Testis (tissue), 2 donors: ENCODE measurements around the gene COL25A1.

ENCODE experiments used
- POLR2A ChIP-seq: fragments of 450-650 bp; IDR thresholded peaks from one replicate; pipeline ENCODE4 v1.6.1; 2017; ENCODE audit warnings: antibody characterized with exemption, mild to moderate bottlenecking, moderate library complexity
- TF ChIP-seq, protein P1 (sequence below), 3 experiments: fragments of 450-650 bp in 2 of 3; fragments of 200-600 bp in 1 of 3; sonication (generic) in 1 of 3; IDR thresholded peaks; one replicate each; pipeline ENCODE4 v1.5.1; 2016 to 2019; ENCODE audit warnings: antibody characterized with exemption in 3 of 3, mild to moderate bottlenecking in 2 of 3, moderate library complexity in 1 of 3

DNA sequence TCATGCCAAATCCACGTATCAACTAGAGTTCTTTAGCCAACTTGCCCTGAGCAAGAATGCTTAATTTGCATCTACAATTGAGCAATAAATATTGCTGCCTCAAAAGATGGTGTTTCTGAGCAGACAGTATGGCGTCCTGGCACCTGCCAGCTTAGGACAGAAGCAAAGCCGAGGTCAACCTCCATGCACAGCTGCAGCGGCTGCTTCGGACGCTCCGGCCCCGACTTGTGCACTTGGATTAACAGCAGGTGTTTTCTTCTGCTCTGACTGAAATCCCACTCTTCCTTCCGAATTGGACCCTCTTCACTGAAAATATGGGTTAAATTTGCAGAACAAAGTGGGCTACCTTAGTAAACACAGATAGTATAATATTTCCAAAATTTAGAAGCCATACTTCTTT lies 324.4 kb downstream of the COL25A1 start:
- TF ChIP-seq, protein P1, sequence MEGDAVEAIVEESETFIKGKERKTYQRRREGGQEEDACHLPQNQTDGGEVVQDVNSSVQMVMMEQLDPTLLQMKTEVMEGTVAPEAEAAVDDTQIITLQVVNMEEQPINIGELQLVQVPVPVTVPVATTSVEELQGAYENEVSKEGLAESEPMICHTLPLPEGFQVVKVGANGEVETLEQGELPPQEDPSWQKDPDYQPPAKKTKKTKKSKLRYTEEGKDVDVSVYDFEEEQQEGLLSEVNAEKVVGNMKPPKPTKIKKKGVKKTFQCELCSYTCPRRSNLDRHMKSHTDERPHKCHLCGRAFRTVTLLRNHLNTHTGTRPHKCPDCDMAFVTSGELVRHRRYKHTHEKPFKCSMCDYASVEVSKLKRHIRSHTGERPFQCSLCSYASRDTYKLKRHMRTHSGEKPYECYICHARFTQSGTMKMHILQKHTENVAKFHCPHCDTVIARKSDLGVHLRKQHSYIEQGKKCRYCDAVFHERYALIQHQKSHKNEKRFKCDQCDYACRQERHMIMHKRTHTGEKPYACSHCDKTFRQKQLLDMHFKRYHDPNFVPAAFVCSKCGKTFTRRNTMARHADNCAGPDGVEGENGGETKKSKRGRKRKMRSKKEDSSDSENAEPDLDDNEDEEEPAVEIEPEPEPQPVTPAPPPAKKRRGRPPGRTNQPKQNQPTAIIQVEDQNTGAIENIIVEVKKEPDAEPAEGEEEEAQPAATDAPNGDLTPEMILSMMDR (IDR thresholded peaks at IDR 0.05): no peak
- no peak for TF ChIP-seq POLR2A
